Airway epithelial cell (primary cell): ENCODE results near the gene GPR135. TPM values are rescaled to one million over a fixed set of nuclear protein-coding genes. Genes with fewer than 3 reads are reported as not detected.

Experiments
- total RNA-seq: library from RNA; depleted of rRNA; stranded (reverse); fragments of >200 nt; gene quantifications from 2 replicates; pipeline ENCODE4 v1.2.3, GENCODE V29; 2015

GPR135 gene
- total RNA-seq: 0.14 and 0.63 TPM in 2 replicates

GRCh38 chr14:59465316-59466135 lies at the start of gene GPR135:
GPR135 (minus strand) TSS chr14:59465380; CDS start chr14:59465226, 154 bp downstream.

GRCh38 chr14:59483819-59484638 lies 18.8 kb upstream of the GPR135 start, which contains the start of the genes JKAMP and L3HYPDH:
JKAMP (plus strand) TSS chr14:59484517; CDS start chr14:59484590, 73 bp downstream.
L3HYPDH (minus strand) TSS chr14:59484408; CDS start chr14:59484316, 92 bp downstream.

Other genes with a start within 250 kb of the GPR135 start
- 19.3 and 24.1 TPM in 2 replicates for gene L3HYPDH, start 19.0 kb upstream of the GPR135 start, total RNA-seq
- gene JKAMP, start 19.1 kb upstream of the GPR135 start, total RNA-seq: 38.2 and 48.8 TPM in 2 replicates
- gene CCDC175, start 111.4 kb upstream of the GPR135 start, total RNA-seq: not detected in 2 replicates